GM19452 (cell line): ENCODE measurements around the gene AHRR.
"Not testable (repeated sequence)": the region's sequence is repeated elsewhere in the genome, so short reads cannot be mapped to it uniquely, and the experiment has no call there.

Experiments
- ATAC-seq: cut with Tn5 transposase; IDR thresholded peaks from one replicate; pipeline ENCODE4 v1.9.1; 2021; ENCODE audit not compliant: unreplicated experiment

Gene AHRR

GRCh38 chr5:483011-483410 lies 161.5 kb downstream of the AHRR start:
- ATAC-seq = no peak

DNA sequence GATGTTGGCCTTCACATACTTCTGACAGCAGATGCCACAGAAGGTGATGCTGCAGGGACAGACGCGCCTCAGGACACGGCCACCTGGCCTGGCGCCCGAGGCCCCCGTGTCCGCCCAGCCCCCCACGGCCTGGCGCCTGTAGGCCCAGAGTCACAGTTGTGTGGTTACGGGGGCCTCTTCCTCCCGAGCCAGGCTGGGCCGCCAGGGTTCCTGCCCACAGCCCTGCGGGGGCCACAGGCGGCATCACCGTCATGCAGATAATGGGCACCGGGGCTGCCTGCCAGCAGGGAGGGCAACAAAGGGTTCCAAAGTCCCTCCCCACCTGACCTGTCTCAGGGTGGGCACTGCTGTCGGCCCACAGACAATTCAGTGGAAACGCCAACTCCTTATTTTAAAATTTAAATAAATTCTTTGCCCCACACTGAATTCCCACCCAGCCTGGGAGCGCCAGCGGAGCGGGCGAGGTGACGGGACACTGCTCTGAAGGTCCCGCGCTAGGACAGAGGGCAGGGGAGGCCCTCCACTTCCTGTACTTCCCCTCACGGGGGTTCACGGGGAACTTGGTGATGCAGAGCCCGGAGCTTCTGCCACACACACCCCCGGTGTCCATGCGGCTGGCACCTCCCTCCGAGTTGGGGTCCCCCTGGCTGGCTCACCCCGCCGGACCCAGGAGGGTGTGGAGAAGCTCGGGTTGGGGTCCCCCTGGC lies 162.1 kb downstream of the AHRR start:
- ATAC-seq = no peak

GRCh38 chr5:484556-484955 lies 163.0 kb downstream of the AHRR start:
- no peak for ATAC-seq

GRCh38 chr5:485113-485945 lies 163.8 kb downstream of the AHRR start:
- no peak for ATAC-seq

GRCh38 chr5:485946-486491 lies 164.5 kb downstream of the AHRR start:
- no peak for ATAC-seq

DNA sequence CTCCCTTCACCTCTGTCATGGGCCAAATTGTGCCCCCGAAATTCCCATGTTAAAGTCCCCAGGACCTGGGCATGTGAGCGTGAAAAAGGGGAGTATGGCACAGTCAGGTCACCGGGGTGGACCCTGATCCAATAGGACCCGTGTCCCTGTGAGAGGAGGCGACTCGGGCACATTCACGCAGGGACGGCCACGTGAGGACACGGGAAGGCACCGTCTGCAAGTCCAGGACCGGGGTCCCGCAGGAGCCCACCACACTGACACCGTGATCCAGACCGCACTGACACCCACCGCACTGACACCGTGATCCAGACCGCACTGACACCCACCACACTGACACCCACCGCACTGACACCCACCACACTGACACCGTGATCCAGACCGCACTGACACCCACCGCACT lies 165.1 kb downstream of the AHRR start:
- ATAC-seq = not testable (repeated sequence)
